Astrocyte (in vitro differentiated cells and primary cell): Measurements from ENCODE around the gene GRHL1. TPM values are rescaled to one million over a fixed set of nuclear protein-coding genes. Genes with fewer than 3 reads are reported as not detected.

Experiments
- DNase-seq: peaks from one replicate; pipeline ENCODE4 v3.0.0-alpha.2; 2010; ENCODE audit warnings: low read depth
- FAIRE-seq: peaks from 2 replicates; lab custom pipeline; 2011; peaks lifted over from hg19 to GRCh38; lab: Jason Lieb, UNC
- H2AFZ ChIP-seq: 2 replicates; pipeline ENCODE4 v1.6.0; 2012; ENCODE audit warnings: low read depth, low read length, inconsistent platforms
- H3K27ac ChIP-seq: 2 replicates; pipeline ENCODE4 v1.5.1; 2011; ENCODE audit warnings: low read depth, low read length, inconsistent platforms
- H3K27me3 ChIP-seq: 2 replicates; pipeline ENCODE4 v1.6.0; 2011; ENCODE audit warnings: low read length, inconsistent platforms; ENCODE audit not compliant: insufficient read depth
- H3K36me3 ChIP-seq: 2 replicates; pipeline ENCODE4 v1.5.1; 2011; ENCODE audit warnings: low read length, inconsistent platforms; ENCODE audit not compliant: insufficient read depth
- H3K4me1 ChIP-seq: 2 replicates; pipeline ENCODE4 v1.5.1; 2011; ENCODE audit warnings: low read length, inconsistent platforms; ENCODE audit not compliant: insufficient read depth
- H3K4me2 ChIP-seq: 2 replicates; pipeline ENCODE4 v1.6.0; 2012; ENCODE audit warnings: low read length, inconsistent platforms
- H3K4me3 ChIP-seq: 2 replicates; pipeline ENCODE4 v1.5.1; 2011; ENCODE audit warnings: low read depth, mild to moderate bottlenecking, low read length, inconsistent platforms; ENCODE audit not compliant: insufficient read depth
- H3K79me2 ChIP-seq: 2 replicates; pipeline ENCODE4 v1.6.0; 2012; ENCODE audit warnings: mild to moderate bottlenecking, low read length, inconsistent platforms; ENCODE audit not compliant: insufficient read depth
- H3K9ac ChIP-seq: 2 replicates; pipeline ENCODE4 v1.6.0; 2012; ENCODE audit warnings: mild to moderate bottlenecking, low read length, inconsistent platforms
- H3K9me3 ChIP-seq: 2 replicates; pipeline ENCODE4 v1.5.1; 2012; ENCODE audit warnings: low read depth, mild to moderate bottlenecking, low read length, inconsistent platforms; ENCODE audit not compliant: insufficient read depth
- H4K20me1 ChIP-seq: 2 replicates; pipeline ENCODE4 v1.6.0; 2012; ENCODE audit warnings: low read length, inconsistent platforms; ENCODE audit not compliant: insufficient read depth
- H3K27ac Mint-ChIP-seq: one replicate; pipeline ENCODE4 v1.8.0; 2021; ENCODE audit warnings: mild to moderate bottlenecking, mixed read lengths; ENCODE audit not compliant: unreplicated experiment
- H3K27me3 Mint-ChIP-seq: one replicate; pipeline ENCODE4 v1.8.0; 2021; ENCODE audit warnings: low read depth, mixed read lengths; ENCODE audit not compliant: unreplicated experiment
- H3K36me3 Mint-ChIP-seq: one replicate; pipeline ENCODE4 v1.8.0; 2021; ENCODE audit warnings: low read depth, mixed read lengths; ENCODE audit not compliant: unreplicated experiment
- H3K4me1 Mint-ChIP-seq: one replicate; pipeline ENCODE4 v1.8.0; 2021; ENCODE audit warnings: low read depth, mixed read lengths; ENCODE audit not compliant: unreplicated experiment
- H3K4me3 Mint-ChIP-seq: one replicate; pipeline ENCODE4 v1.8.0; 2021; ENCODE audit warnings: mild to moderate bottlenecking, moderate library complexity, mixed read lengths; ENCODE audit not compliant: unreplicated experiment
- H3K9me3 Mint-ChIP-seq: one replicate; pipeline ENCODE4 v1.8.0; 2021; ENCODE audit warnings: mild to moderate bottlenecking, mixed read lengths; ENCODE audit not compliant: unreplicated experiment
- CTCF ChIP-seq: IDR thresholded peaks from 2 replicates; pipeline ENCODE4 v1.5.1; 2011; ENCODE audit warnings: low read depth, mild to moderate bottlenecking, inconsistent platforms, low read length, moderate library complexity; ENCODE audit not compliant: insufficient read depth
- EZH2 ChIP-seq: IDR thresholded peaks from 2 replicates; pipeline ENCODE4 v1.6.1; 2012; ENCODE audit warnings: mild to moderate bottlenecking, low read length, inconsistent platforms; ENCODE audit not compliant: insufficient read depth
- total RNA-seq: library from RNA; stranded (reverse); gene quantifications from 2 replicates; pipeline ENCODE4 v1.2.1, GENCODE V29; 2021

Gene GRHL1
- total RNA-seq, 1 donor from 2014 or later = 4.1 TPM

DNA sequence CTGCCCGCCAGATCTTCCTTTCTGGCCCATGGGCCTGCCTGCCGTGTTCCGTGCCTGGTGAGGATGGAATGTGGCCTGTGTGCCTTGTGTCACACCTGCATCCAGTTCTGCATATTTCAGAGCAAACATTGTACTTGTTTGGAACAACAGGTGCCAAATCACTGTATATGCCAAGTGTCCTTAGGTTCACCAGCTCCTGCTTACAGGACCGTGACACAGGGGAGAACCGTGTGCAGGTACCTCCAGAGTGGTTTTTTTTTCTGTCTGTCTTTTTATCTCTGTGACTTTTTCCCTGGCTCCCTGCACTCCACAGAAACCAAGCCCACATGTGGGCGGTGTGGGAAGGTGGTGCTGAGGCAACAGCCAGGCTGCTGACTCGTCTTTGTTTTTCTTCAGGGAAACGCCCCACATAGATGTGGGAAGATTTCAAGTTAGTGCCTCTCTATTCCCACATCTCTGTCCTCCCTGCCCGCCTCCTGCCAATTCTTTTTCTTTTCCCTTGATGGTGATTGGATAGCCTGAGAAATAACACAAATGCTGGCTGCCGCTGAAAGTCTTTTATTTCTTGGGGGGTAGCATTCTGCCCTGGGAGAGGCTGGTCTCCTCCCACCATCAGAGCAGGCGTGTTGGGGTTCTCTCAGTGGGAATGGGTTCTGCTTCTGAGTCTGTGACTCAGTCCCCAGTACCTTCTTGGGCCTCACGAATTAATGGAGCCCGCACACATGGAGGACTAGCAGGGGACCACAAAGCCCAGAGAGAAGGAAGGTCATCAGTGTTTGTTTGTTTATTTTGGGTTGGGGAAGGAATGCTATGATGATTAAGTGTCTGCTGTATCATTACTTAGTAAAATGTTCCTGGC is 21.4 kb downstream of the GRHL1 start:
- FAIRE-seq (no peak), DNase-seq (peak; percentile 76)
- peaks cover 48% of the 10 kb centered on the region for H3K4me1 Mint-ChIP-seq
- Histone ChIP-seq H3K27me3 (no peaks in the 10 kb centered on the region), H3K4me1 (peaks cover 32% of the 10 kb centered on the region), H3K36me3 (no peaks in the 10 kb centered on the region), H2AFZ (peak overlapping the region; percentile 6), H4K20me1 (no peaks in the 10 kb centered on the region), H3K9me3 (no peaks in the 10 kb centered on the region), H3K27ac (peak overlapping the region; percentile 28), H3K9ac (peak overlapping the region; percentile 6), H3K4me2 (peak overlapping the region; percentile 57), H3K79me2 (no peaks in the 10 kb centered on the region), H3K4me3 (no peak overlapping the region)
- TF ChIP-seq CTCF = no peak
- peak overlapping the region; percentile 50 for H3K27ac Mint-ChIP-seq
- H3K36me3 Mint-ChIP-seq = peaks cover 1% of the 10 kb centered on the region
- no peaks in the 10 kb centered on the region for H3K9me3 Mint-ChIP-seq
- no peaks in the 10 kb centered on the region for H3K27me3 Mint-ChIP-seq
- no peak overlapping the region for H3K4me3 Mint-ChIP-seq

GRCh38 chr2:9973690-9974089 is 22.2 kb downstream of the GRHL1 start:
- Mint-ChIP-seq H3K27me3 (no peaks in the 10 kb centered on the region), H3K36me3 (peaks cover 4% of the 10 kb centered on the region), H3K4me3 (no peak overlapping the region), H3K9me3 (no peaks in the 10 kb centered on the region), H3K4me1 (peaks cover 45% of the 10 kb centered on the region), H3K27ac (no peak overlapping the region)
- H3K9ac ChIP-seq = no peak overlapping the region
- peak; percentile 27 for DNase-seq
- no peaks in the 10 kb centered on the region for H3K79me2 ChIP-seq
- TF ChIP-seq CTCF (no peak), EZH2 (no peak)
- no peaks in the 10 kb centered on the region for H3K9me3 ChIP-seq
- peaks cover 32% of the 10 kb centered on the region for H3K4me1 ChIP-seq
- H3K4me3 ChIP-seq = no peak overlapping the region
- no peak overlapping the region for H2AFZ ChIP-seq
- no peak overlapping the region for H3K4me2 ChIP-seq
- no peaks in the 10 kb centered on the region for H4K20me1 ChIP-seq
- no peak for FAIRE-seq
- no peaks in the 10 kb centered on the region for H3K36me3 ChIP-seq
- H3K27me3 ChIP-seq = no peaks in the 10 kb centered on the region
- H3K27ac ChIP-seq = peak overlapping the region; percentile 7

DNA sequence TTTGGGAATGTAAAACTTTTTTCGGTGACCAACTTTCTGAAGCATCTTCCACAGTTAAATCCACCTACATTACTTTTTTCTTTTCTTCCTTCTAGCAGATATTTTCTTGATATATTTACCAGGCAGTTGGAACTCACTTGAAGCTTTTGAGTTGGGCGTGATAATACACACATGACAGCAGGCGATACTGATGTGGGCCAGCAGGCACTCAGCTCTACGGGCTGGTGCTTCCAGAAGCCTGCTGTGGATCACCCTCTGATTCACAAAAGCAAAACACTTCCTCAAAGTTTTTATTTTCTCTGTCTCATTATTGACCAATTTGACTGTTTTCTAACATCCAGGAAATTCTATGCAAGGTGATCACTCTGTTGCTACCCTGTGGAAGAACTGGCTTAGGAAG is 22.9 kb downstream of the GRHL1 start:
- H3K9me3 ChIP-seq = no peaks in the 10 kb centered on the region
- TF ChIP-seq EZH2 = no peak
- TF ChIP-seq CTCF = no peak
- no peaks in the 10 kb centered on the region for H3K9me3 Mint-ChIP-seq
- H3K36me3 ChIP-seq = no peaks in the 10 kb centered on the region
- H3K79me2 ChIP-seq = no peaks in the 10 kb centered on the region
- H3K36me3 Mint-ChIP-seq = peaks cover 4% of the 10 kb centered on the region
- no peaks in the 10 kb centered on the region for H3K27me3 ChIP-seq
- H3K4me3 Mint-ChIP-seq = no peak overlapping the region
- no peak overlapping the region for H2AFZ ChIP-seq
- FAIRE-seq = no peak
- H3K4me3 ChIP-seq = no peak overlapping the region
- no peaks in the 10 kb centered on the region for H3K27me3 Mint-ChIP-seq
- H4K20me1 ChIP-seq = no peaks in the 10 kb centered on the region
- H3K27ac Mint-ChIP-seq = peak overlapping the region; percentile 0
- peaks cover 45% of the 10 kb centered on the region for H3K4me1 Mint-ChIP-seq
- no peak for DNase-seq
- H3K27ac ChIP-seq = no peak overlapping the region
- H3K4me1 ChIP-seq = peaks cover 32% of the 10 kb centered on the region
- H3K4me2 ChIP-seq = no peak overlapping the region
- H3K9ac ChIP-seq = no peak overlapping the region
